HepG2 (cell line): ENCODE data around the gene ERCC5. TPM values are rescaled to one million over a fixed set of nuclear protein-coding genes. Genes with fewer than 3 reads are reported as not detected.

Source experiments
- CBFB ChIP-seq: sonication (generic); formaldehyde crosslinking; IDR thresholded peaks from 2 replicates; pipeline ENCODE4 v1.4.0; 2020; ENCODE audit warnings: missing genetic modification reagents
- ELF3 ChIP-seq: IDR thresholded peaks from 2 replicates; pipeline ENCODE4 v1.6.1; 2016; ENCODE audit warnings: missing genetic modification reagents, missing compliant biosample characterization
- HNF1B ChIP-seq: sonication (generic); formaldehyde crosslinking; IDR thresholded peaks from 2 replicates; pipeline ENCODE4 v1.5.1; 2020; ENCODE audit warnings: mild to moderate bottlenecking, moderate library complexity, missing genetic modification reagents
- KLF16 ChIP-seq, 2 experiments: sonication (generic) in 1 of 2; formaldehyde crosslinking in 1 of 2; IDR thresholded peaks; 2 replicates each; pipeline versions ENCODE4 v1.6.1 to v1.8.0; 2016 to 2023; ENCODE audit warnings: missing genetic modification reagents in 2 of 2, missing compliant biosample characterization in 1 of 2
- MLLT10 ChIP-seq: sonication (generic); formaldehyde crosslinking; IDR thresholded peaks from 2 replicates; pipeline ENCODE4 v1.4.0; 2020; ENCODE audit warnings: missing genetic modification reagents
- MTA1 ChIP-seq: sonication (generic); formaldehyde crosslinking; IDR thresholded peaks from 2 replicates; pipeline ENCODE4 v1.4.0; 2020; ENCODE audit warnings: missing genetic modification reagents, mild to moderate bottlenecking, borderline replicate concordance
- NAIF1 ChIP-seq: sonication (generic); formaldehyde crosslinking; IDR thresholded peaks from 2 replicates; pipeline ENCODE4 v1.5.0; 2020; ENCODE audit warnings: mild to moderate bottlenecking, missing genetic modification reagents, borderline replicate concordance
- RELA ChIP-seq: sonication (generic); formaldehyde crosslinking; IDR thresholded peaks from 2 replicates; pipeline ENCODE4 v1.4.0; 2020; ENCODE audit warnings: missing genetic modification reagents
- SETDB1 ChIP-seq: sonication (generic); formaldehyde crosslinking; IDR thresholded peaks from 2 replicates; pipeline ENCODE4 v1.5.1; 2020; ENCODE audit warnings: missing genetic modification reagents, mild to moderate bottlenecking, borderline replicate concordance
- SIX4 ChIP-seq: sonication (generic); formaldehyde crosslinking; IDR thresholded peaks from 2 replicates; pipeline ENCODE4 v1.4.0; 2020; ENCODE audit warnings: missing genetic modification reagents
- TARDBP ChIP-seq: sonication (generic); formaldehyde crosslinking; IDR thresholded peaks from 2 replicates; pipeline ENCODE4 v1.8.0; 2022; ENCODE audit warnings: mild to moderate bottlenecking, missing genetic modification reagents
- TMF1 ChIP-seq: sonication (generic); formaldehyde crosslinking; IDR thresholded peaks from 2 replicates; pipeline ENCODE4 v1.8.1; 2022; ENCODE audit warnings: low read depth, missing genetic modification reagents
- YY1 ChIP-seq: IDR thresholded peaks from 2 replicates; pipeline ENCODE4 v1.6.1; 2011; ENCODE audit warnings: low read length, low read depth, moderate library complexity, mild to moderate bottlenecking; ENCODE audit not compliant: insufficient read depth, insufficient replicate concordance
- ZKSCAN1 ChIP-seq: fragments of 150-350 bp; IDR thresholded peaks from 2 replicates; pipeline ENCODE4 v1.6.1; 2014; ENCODE audit warnings: low read length
- ZNF333 ChIP-seq: sonication (generic); formaldehyde crosslinking; IDR thresholded peaks from 2 replicates; pipeline ENCODE4 v1.4.0; 2020; ENCODE audit warnings: mild to moderate bottlenecking, missing genetic modification reagents, borderline replicate concordance
- ZNF431 ChIP-seq: sonication (generic); formaldehyde crosslinking; IDR thresholded peaks from 2 replicates; pipeline ENCODE4 v1.9.0; 2022; ENCODE audit warnings: missing genetic modification reagents, low read depth, mild to moderate bottlenecking, borderline replicate concordance
- ZNF761 ChIP-seq: sonication (generic); formaldehyde crosslinking; conservative IDR thresholded peaks from 2 replicates; pipeline ENCODE4 v1.4.0; 2020; ENCODE audit warnings: mild to moderate bottlenecking, missing genetic modification reagents
- polyA plus RNA-seq, 8 experiments: library from polyadenylated mRNA; depleted of rRNA in 3 of 8; stranded (reverse) in 7 of 8; unstranded in 1 of 8; fragments of >200 nt; fragmentation: Illumina TruSeq in 4 of 8; extraction: Trizol in 4 of 8; gene quantifications; 2 replicates each; pipeline versions ENCODE4 v1.2.1 to v1.2.3, GENCODE V29; 2011 to 2016; ENCODE audit warnings: low read depth in 4 of 8, missing spikeins in 1 of 8, mixed read lengths in 1 of 8; ENCODE audit not compliant: insufficient read depth in 1 of 8
- total RNA-seq, 5 experiments: library from RNA; depleted of rRNA; stranded (reverse); fragments of >200 nt; fragmentation: Illumina TruSeq; extraction: Trizol; gene quantifications; 2 replicates each; pipeline ENCODE4 v1.2.3, GENCODE V29; 2016; ENCODE audit warnings: low read depth in 1 of 5
- TF ChIP-seq, protein P1 (sequence below), 2 experiments: sonication (generic) in 1 of 2; formaldehyde crosslinking in 1 of 2; IDR thresholded peaks; 2 replicates each; pipeline versions ENCODE4 v1.6.1 to v1.9.0; 2014 to 2022; ENCODE audit warnings: antibody characterized with exemption in 1 of 2, borderline replicate concordance in 1 of 2, inconsistent platforms in 1 of 2, low read depth in 1 of 2, missing genetic modification reagents in 1 of 2
- TF ChIP-seq, protein P2 (sequence below): IDR thresholded peaks from 2 replicates; pipeline ENCODE4 v1.6.1; 2016; ENCODE audit warnings: mild to moderate bottlenecking, missing biosample characterization, missing genetic modification reagents
- TF ChIP-seq, protein P3 (sequence below): sonication (generic); formaldehyde crosslinking; IDR thresholded peaks from 2 replicates; pipeline ENCODE4 v1.5.0; 2020; ENCODE audit warnings: missing genetic modification reagents, mild to moderate bottlenecking, borderline replicate concordance

ERCC5 gene
- total and polyA plus RNA-seq, 2 of the 13 experiments (the other 11 are each of a cell fraction or from before 2014, with no cell fraction given), result 12.9 to 35.5 TPM

- TF ChIP-seq, protein P1, sequence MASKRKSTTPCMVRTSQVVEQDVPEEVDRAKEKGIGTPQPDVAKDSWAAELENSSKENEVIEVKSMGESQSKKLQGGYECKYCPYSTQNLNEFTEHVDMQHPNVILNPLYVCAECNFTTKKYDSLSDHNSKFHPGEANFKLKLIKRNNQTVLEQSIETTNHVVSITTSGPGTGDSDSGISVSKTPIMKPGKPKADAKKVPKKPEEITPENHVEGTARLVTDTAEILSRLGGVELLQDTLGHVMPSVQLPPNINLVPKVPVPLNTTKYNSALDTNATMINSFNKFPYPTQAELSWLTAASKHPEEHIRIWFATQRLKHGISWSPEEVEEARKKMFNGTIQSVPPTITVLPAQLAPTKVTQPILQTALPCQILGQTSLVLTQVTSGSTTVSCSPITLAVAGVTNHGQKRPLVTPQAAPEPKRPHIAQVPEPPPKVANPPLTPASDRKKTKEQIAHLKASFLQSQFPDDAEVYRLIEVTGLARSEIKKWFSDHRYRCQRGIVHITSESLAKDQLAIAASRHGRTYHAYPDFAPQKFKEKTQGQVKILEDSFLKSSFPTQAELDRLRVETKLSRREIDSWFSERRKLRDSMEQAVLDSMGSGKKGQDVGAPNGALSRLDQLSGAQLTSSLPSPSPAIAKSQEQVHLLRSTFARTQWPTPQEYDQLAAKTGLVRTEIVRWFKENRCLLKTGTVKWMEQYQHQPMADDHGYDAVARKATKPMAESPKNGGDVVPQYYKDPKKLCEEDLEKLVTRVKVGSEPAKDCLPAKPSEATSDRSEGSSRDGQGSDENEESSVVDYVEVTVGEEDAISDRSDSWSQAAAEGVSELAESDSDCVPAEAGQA (IDR thresholded peaks at IDR 0.05; ENCODE audit: low read depth), result peak; percentile 94
- TF ChIP-seq, protein P1 (CRISPR knock-in tag; IDR thresholded peaks at IDR 0.05; ENCODE audit: borderline replicate concordance), result no peak
- TF ChIP-seq ZKSCAN1 (peak; percentile 62; the same call in 1 of the 2 replicates), ZNF761 (CRISPR knock-in tag) (peak; percentile 77; the same call in 1 of the 2 replicates), TMF1 (peak; percentile 75; the same call in 1 of the 2 replicates), SETDB1 (CRISPR knock-in tag) (no peak), SIX4 (CRISPR knock-in tag) (peak; percentile 74), ZNF431 (peak; percentile 96), ELF3 (CRISPR knock-in tag) (peak; percentile 96), MTA1 (CRISPR knock-in tag) (peak; percentile 90), KLF16 (CRISPR knock-in tag; IDR thresholded peaks at IDR 0.05) (peak in 1 of 2 experiments; percentile 94; a peak in 3 of 4 replicates), NAIF1 (peak; percentile 91), MLLT10 (CRISPR knock-in tag) (no peak), ZNF333 (CRISPR knock-in tag) (peak; percentile 82; the same call in 1 of the 2 replicates), RELA (CRISPR knock-in tag) (no peak), YY1 (peak; percentile 85), CBFB (CRISPR knock-in tag) (peak; percentile 77), HNF1B (CRISPR knock-in tag) (peak; percentile 89), TARDBP (CRISPR knock-in tag) (peak; percentile 94)
- TF ChIP-seq, protein P2, sequence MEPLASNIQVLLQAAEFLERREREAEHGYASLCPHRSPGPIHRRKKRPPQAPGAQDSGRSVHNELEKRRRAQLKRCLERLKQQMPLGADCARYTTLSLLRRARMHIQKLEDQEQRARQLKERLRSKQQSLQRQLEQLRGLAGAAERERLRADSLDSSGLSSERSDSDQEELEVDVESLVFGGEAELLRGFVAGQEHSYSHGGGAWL (CRISPR knock-in tag), result no peak; the same call in none of the 2 replicates
- TF ChIP-seq, protein P3, sequence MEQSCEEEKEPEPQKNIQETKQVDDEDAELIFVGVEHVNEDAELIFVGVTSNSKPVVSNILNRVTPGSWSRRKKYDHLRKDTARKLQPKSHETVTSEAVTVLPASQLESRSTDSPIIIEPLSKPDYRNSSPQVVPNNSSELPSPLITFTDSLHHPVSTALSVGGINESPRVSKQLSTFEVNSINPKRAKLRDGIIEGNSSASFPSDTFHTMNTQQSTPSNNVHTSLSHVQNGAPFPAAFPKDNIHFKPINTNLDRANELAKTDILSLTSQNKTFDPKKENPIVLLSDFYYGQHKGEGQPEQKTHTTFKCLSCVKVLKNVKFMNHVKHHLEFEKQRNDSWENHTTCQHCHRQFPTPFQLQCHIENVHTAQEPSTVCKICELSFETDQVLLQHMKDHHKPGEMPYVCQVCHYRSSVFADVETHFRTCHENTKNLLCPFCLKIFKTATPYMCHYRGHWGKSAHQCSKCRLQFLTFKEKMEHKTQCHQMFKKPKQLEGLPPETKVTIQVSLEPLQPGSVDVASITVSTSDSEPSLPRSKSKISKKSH (CRISPR knock-in tag), result peak; percentile 95
Measured at GRCh38 chr13:102845630-102846260, at the start of gene ERCC5 (continued).
